OCI-LY7 (cell line): ENCODE measurements around the gene CD74.

Experiments
- CTCF ChIP-seq: fragments of 200-600 bp; sonication (generic); conservative IDR thresholded peaks from 2 replicates; pipeline ENCODE4 v1.5.1; 2014; ENCODE audit warnings: mild to moderate bottlenecking, antibody characterized with exemption, low read length, moderate library complexity, mixed read lengths
- EZH2phosphoT487 ChIP-seq: fragments of 200-600 bp; sonication (generic); IDR thresholded peaks from 2 replicates; pipeline ENCODE4 v1.6.1; 2018; ENCODE audit warnings: low read depth, borderline replicate concordance, mild to moderate bottlenecking, mixed run types, antibody characterized with exemption, low read length, moderate library complexity, mixed read lengths

- 0 out of 2 replicates have a peak, but pooled peaks have one; percentile 15 for TF ChIP-seq CTCF
- TF ChIP-seq EZH2phosphoT487 = no peak
Measured at GRCh38 chr5:150408231-150408943, 4.3 kb downstream of the CD74 start.
